Upper lobe of right lung (tissue), 1 donor: Measurements from ENCODE around the gene PSTK. TPM values are rescaled to one million over a fixed set of nuclear protein-coding genes. Genes with fewer than 3 reads are reported as not detected.

Source experiments
- ATAC-seq: fragments of 200-7000 bp; cut with Tn5 transposase; one replicate; pipeline ENCODE4 v1.9.1; 2020; ENCODE audit warnings: mild to moderate bottlenecking, moderate library complexity
- DNase-seq: peaks from one replicate; pipeline ENCODE4 v3.0.0-alpha.2; 2020
- H3K27ac ChIP-seq: fragments of 200-600 bp; one replicate; pipeline ENCODE4 v1.8.0; 2022
- H3K27me3 ChIP-seq: fragments of 200-600 bp; one replicate; pipeline ENCODE4 v1.8.0; 2022; ENCODE audit warnings: mild to moderate bottlenecking
- H3K36me3 ChIP-seq: fragments of 200-600 bp; one replicate; pipeline ENCODE4 v1.8.0; 2022
- H3K4me1 ChIP-seq: fragments of 200-600 bp; one replicate; pipeline ENCODE4 v1.8.0; 2022
- H3K4me3 ChIP-seq: fragments of 200-600 bp; one replicate; pipeline ENCODE4 v1.8.0; 2022; ENCODE audit warnings: mild to moderate bottlenecking
- H3K9me3 ChIP-seq: fragments of 200-600 bp; one replicate; pipeline ENCODE4 v1.8.0; 2022
- intact Hi-C: fragments of 100-400 bp; cut with DNase I; formaldehyde crosslinking; loops from one replicate; pipeline ENCODE4 v1.11.0; 2022
- total RNA-seq: library from RNA; stranded (reverse); fragmentation: NEBNext Ultra II Directional; extraction: Animal tissue kit (Norgen Biotek cat#: 25700); gene quantifications from one replicate; pipeline ENCODE4 v1.2.1, GENCODE V29; 2021
- TF ChIP-seq, protein P1 (sequence below): fragments of 200-600 bp; IDR thresholded peaks from one replicate; pipeline ENCODE4 v1.8.0; 2022; ENCODE audit warnings: antibody characterized with exemption
- donor health status: DM: no; HTN: yes; CAD: no; lungs with severe emphysema.

Gene PSTK
- total RNA-seq, 1 donor from 2014 or later: 2.5 TPM

DNA sequence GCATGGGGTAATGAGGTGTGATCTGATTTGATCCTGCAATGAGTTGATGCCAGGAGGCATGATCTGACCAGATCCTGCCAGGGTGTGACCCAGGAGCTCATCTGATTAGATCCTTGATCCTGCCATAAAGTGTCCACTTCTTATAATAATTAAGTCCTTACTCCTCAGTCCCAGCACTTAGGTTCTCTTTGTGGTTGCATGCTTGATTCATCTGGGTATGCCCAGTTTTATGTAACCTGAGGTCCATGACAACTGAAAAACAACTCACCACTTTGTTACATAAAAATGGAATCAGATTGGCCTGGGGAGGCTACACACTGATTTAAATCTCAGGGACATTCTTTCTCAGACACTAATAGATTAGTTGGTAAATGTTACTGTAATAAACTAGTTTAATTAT is 47.7 kb downstream of the PSTK start:
- intact Hi-C loops: no loop called here
- no peak overlapping the region for H3K4me3 ChIP-seq
- no peak for DNase-seq
- H3K36me3 ChIP-seq: no peaks in the 10 kb centered on the region
- no peaks in the 10 kb centered on the region for H3K9me3 ChIP-seq
- no peaks in the 10 kb centered on the region for H3K27me3 ChIP-seq
- no peak overlapping the region for H3K27ac ChIP-seq
- H3K4me1 ChIP-seq: no peaks in the 10 kb centered on the region
- TF ChIP-seq, protein P1, sequence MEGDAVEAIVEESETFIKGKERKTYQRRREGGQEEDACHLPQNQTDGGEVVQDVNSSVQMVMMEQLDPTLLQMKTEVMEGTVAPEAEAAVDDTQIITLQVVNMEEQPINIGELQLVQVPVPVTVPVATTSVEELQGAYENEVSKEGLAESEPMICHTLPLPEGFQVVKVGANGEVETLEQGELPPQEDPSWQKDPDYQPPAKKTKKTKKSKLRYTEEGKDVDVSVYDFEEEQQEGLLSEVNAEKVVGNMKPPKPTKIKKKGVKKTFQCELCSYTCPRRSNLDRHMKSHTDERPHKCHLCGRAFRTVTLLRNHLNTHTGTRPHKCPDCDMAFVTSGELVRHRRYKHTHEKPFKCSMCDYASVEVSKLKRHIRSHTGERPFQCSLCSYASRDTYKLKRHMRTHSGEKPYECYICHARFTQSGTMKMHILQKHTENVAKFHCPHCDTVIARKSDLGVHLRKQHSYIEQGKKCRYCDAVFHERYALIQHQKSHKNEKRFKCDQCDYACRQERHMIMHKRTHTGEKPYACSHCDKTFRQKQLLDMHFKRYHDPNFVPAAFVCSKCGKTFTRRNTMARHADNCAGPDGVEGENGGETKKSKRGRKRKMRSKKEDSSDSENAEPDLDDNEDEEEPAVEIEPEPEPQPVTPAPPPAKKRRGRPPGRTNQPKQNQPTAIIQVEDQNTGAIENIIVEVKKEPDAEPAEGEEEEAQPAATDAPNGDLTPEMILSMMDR: no peak
- no peak for ATAC-seq

DNA sequence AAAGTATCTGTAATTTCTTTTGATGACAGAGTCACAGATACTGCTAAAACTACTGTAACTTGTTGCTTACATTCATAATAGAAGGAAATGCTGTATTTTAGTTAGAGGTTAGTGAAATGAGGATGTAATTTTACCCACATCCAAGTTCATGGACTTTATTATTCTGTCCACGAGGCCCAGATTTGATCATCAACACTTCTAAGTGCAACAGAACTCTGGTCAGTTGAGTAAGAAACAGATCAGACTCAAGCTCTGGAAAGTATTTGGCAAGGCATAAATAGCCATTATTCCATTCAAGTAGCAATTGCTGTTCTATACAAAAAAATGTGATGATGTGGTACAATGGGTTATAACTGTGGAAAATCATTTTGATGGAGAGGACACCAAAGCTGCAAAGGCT is 50.9 kb downstream of the PSTK start:
- H3K4me3 ChIP-seq: no peak overlapping the region
- intact Hi-C loops: no loop called here
- DNase-seq: no peak
- H3K27ac ChIP-seq: no peak overlapping the region
- no peaks in the 10 kb centered on the region for H3K9me3 ChIP-seq
- no peaks in the 10 kb centered on the region for H3K27me3 ChIP-seq
- ATAC-seq: no peak
- H3K36me3 ChIP-seq: peaks cover 19% of the 10 kb centered on the region
- TF ChIP-seq, protein P1: no peak
- no peaks in the 10 kb centered on the region for H3K4me1 ChIP-seq

DNA sequence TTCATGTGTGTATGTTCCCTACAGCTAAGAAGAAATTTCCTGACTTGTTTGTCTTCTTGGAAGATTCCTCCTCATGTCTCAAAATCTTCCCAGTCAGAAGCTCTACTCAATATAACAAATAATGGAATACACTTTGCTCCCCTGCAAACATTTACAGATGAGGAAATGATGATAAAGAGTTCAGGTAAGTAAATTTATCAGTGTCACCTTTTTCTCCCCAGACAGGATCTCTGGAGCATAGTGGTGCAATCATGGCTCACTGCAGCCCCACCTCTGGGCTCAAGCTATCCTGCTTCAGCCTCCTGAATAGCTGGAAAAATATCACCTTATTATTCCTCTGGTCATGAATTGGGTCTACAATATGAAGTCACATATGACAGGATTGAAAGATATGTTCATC is 54.1 kb downstream of the PSTK start:
- Histone ChIP-seq H3K9me3 (no peaks in the 10 kb centered on the region), H3K27me3 (no peaks in the 10 kb centered on the region), H3K36me3 (peaks cover 34% of the 10 kb centered on the region), H3K4me3 (no peak overlapping the region), H3K27ac (no peak overlapping the region), H3K4me1 (no peaks in the 10 kb centered on the region)
- intact Hi-C loops: no loop called here
- no peak for DNase-seq
- no peak for ATAC-seq
- TF ChIP-seq, protein P1: no peak

DNA sequence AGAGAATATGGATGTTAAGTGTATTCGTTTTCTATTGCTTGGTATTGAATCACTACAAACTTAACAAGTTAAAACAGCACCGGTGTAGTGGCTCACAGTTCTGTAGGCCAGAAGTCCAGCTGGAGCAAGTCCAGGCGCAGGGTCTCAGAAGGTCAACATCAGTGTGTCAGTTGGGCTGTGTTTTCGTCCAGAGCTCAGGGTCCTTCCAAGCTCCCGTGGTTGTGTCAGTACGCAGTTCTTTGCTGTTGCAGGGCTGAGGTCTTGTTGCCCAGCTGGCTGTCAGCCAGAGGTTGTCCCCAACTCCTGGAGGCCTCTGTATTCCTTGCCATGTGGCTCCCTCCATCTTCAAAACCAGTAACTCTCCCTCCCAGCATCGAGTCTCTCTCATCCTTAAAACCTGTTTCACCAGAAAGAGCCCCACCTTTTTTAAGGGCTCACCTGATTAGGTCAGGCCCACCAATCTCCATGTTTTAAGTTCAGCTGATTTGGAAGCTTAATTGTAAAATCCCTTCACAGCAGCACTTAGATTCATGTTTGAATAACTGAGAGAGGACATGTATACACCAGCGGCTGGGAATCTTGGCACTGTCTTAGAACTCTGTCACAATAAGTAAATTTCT is 55.4 kb downstream of the PSTK start:
- no peak overlapping the region for H3K4me3 ChIP-seq
- H3K36me3 ChIP-seq: peaks cover 36% of the 10 kb centered on the region

DNA sequence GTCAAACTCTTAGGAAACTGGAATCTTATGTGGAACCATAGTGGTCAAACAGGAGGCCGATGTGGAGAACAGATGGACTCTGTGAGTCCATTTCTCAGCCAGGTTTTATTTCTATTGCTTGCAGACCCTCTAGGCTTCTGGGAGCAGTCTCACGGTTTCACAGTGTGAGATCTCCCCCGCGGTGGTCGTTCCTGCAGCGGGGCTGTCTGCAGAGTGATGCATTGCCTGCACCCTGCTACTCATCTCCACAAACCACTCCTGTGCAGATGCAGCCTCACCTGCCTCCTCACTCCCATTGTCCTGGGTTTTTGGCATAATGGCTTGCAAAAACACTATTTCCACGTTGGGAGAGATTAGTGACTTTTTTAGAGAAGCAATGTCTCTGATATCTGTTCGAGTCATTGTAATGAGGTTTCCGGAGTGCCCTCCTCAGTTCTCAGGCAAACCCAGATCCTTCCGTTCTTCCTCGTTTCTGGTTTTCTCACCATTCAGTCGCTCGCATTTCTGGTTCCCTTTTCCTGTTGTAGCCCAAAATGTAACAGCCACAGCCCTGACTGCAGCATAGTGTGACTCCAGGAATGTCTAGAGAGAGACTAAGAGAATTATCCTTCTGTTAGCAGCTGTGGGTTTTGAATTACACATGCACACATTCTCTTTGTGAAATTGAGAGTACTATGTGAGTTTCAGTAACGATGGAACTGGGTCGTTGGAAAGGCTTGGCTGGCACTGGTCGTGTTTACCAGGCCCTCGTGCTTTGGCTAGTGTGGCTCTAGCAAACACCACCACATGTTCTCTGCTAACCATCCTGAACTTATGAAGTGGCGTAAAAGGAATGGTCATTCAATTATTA is 58.8 kb downstream of the PSTK start:
- DNase-seq (no peak), ATAC-seq (peak; percentile 55)
- Histone ChIP-seq H3K4me1 (no peaks in the 10 kb centered on the region), H3K4me3 (no peak overlapping the region), H3K27me3 (no peaks in the 10 kb centered on the region), H3K9me3 (no peaks in the 10 kb centered on the region), H3K36me3 (peaks cover 58% of the 10 kb centered on the region), H3K27ac (no peak overlapping the region)
- intact Hi-C loops: no loop called here
- TF ChIP-seq, protein P1: no peak

More for the DNA sequence above, 55.4 kb downstream of the PSTK start:
- Histone ChIP-seq H3K9me3 (no peaks in the 10 kb centered on the region), H3K27me3 (no peaks in the 10 kb centered on the region), H3K27ac (no peak overlapping the region), H3K4me1 (no peaks in the 10 kb centered on the region)
- TF ChIP-seq, protein P1: no peak
- intact Hi-C loops: no loop called here
- ATAC-seq (no peak), DNase-seq (no peak)
